NCI-H526 treated with DMSO at 0.1 percent for 48 hours (cell line): ENCODE data around the gene HDAC4.

Experiments
- DNase-seq: peaks from one replicate; lab custom pipeline; 2025; lab: John Stamatoyannopoulos, UW

Gene HDAC4

GRCh38 chr2:239348563-239349452, 52.0 kb downstream of the HDAC4 start:
- DNase-seq: no peak

- DNase-seq: no peak
Observed at GRCh38 chr2:239346676-239347075, 54.1 kb downstream of the HDAC4 start.

- DNase-seq: no peak
Observed at GRCh38 chr2:239345251-239345650, 55.6 kb downstream of the HDAC4 start.

GRCh38 chr2:239344857-239345216, 56.0 kb downstream of the HDAC4 start:
- DNase-seq: no peak

GRCh38 chr2:239343946-239344856, 56.6 kb downstream of the HDAC4 start:
- peak; percentile 78 for DNase-seq

- DNase-seq: no peak
Observed at GRCh38 chr2:239343460-239343859, 57.4 kb downstream of the HDAC4 start.

GRCh38 chr2:239341840-239342239, 59.0 kb downstream of the HDAC4 start:
- no peak for DNase-seq

GRCh38 chr2:239341146-239341732, 59.6 kb downstream of the HDAC4 start:
- no peak for DNase-seq

GRCh38 chr2:239339726-239340601, 60.9 kb downstream of the HDAC4 start:
- no peak for DNase-seq

GRCh38 chr2:239339241-239339640, 61.6 kb downstream of the HDAC4 start:
- DNase-seq: no peak

GRCh38 chr2:239337877-239338484, 62.8 kb downstream of the HDAC4 start:
- no peak for DNase-seq

- DNase-seq: no peak
Observed at GRCh38 chr2:239337122-239337876, 63.5 kb downstream of the HDAC4 start.

- no peak for DNase-seq
Observed at GRCh38 chr2:239331560-239331959, 69.3 kb downstream of the HDAC4 start.

- DNase-seq: no peak
Observed at GRCh38 chr2:239330836-239331235, 70.0 kb downstream of the HDAC4 start.

- DNase-seq: no peak
Observed at GRCh38 chr2:239329972-239330572, 70.7 kb downstream of the HDAC4 start.

- DNase-seq: no peak
Observed at GRCh38 chr2:239329284-239329971, 71.4 kb downstream of the HDAC4 start.

- DNase-seq: no peak
Observed at GRCh38 chr2:239328351-239329191, 72.2 kb downstream of the HDAC4 start.
